IMR-90 (cell line): ENCODE data around the gene KIF18A. TPM values are rescaled to one million over a fixed set of nuclear protein-coding genes. Genes with fewer than 3 reads are reported as not detected.

Experiments
- ATAC-seq: fragments of 200-7000 bp; cut with Tn5 transposase; 2 replicates; pipeline ENCODE4 v1.9.1; 2020; ENCODE audit warnings: low read depth, mild to moderate bottlenecking, moderate library complexity
- BruUV-seq: library from RNA; stranded (reverse); fragments of 400-500 nt; replicated peaks from 2 replicates; lab custom pipeline; 2021; lab: Mats Ljungman, UMichigan
- CTCF ChIA-PET: fragments of 300-600 bp; formaldehyde crosslinking; extraction: SDS; loops from one replicate; lab custom pipeline; 2021; ENCODE audit warnings: antibody characterized with exemption; lab: Yijun Ruan, JAX
- POLR2A ChIA-PET: fragments of 300-600 bp; sonication (Branson Sonifier 250); formaldehyde crosslinking; loops from one replicate; lab custom pipeline; 2022; ENCODE audit warnings: antibody characterized with exemption; ENCODE audit not compliant: unreplicated experiment; lab: Charles Lee
- DNase-seq: peaks from one replicate; pipeline ENCODE4 v3.0.0; 2013
- H2AFZ ChIP-seq: replicated peaks from 2 replicates; pipeline ENCODE3; 2013; ENCODE audit warnings: low read length, mild to moderate bottlenecking; ENCODE audit not compliant: poor library complexity
- H2AK5ac ChIP-seq: 2 replicates; pipeline ENCODE4 v1.6.1; 2013; ENCODE audit warnings: low read depth, low read length, inconsistent platforms
- H2AK9ac ChIP-seq: replicated peaks from 2 replicates; pipeline ENCODE3; 2013; ENCODE audit warnings: mild to moderate bottlenecking, low read depth, low read length, moderate library complexity; ENCODE audit not compliant: poor library complexity
- H2BK120ac ChIP-seq: 2 replicates; pipeline ENCODE4 v1.6.1; 2013; ENCODE audit warnings: low read depth, low read length, inconsistent platforms
- H2BK15ac ChIP-seq: 3 replicates; pipeline ENCODE4 v1.6.1; 2013; ENCODE audit warnings: low read depth, low read length, inconsistent platforms
- H2BK20ac ChIP-seq: 2 replicates; pipeline ENCODE4 v1.6.1; 2013; ENCODE audit warnings: low read depth, mild to moderate bottlenecking, inconsistent platforms, low read length, moderate library complexity
- H2BK5ac ChIP-seq: 2 replicates; pipeline ENCODE4 v1.6.1; 2013; ENCODE audit warnings: mild to moderate bottlenecking, low read depth, low read length, inconsistent platforms; ENCODE audit not compliant: poor library complexity, severe bottlenecking
- H3K14ac ChIP-seq: replicated peaks from 2 replicates; pipeline ENCODE4 v1.6.1; 2013; ENCODE audit warnings: low read depth, low read length, inconsistent platforms
- H3K18ac ChIP-seq: 2 replicates; pipeline ENCODE4 v1.6.1; 2013; ENCODE audit warnings: low read depth, low read length, control low read depth
- H3K23ac ChIP-seq: 2 replicates; pipeline ENCODE4 v1.6.1; 2013; ENCODE audit warnings: low read depth, low read length, inconsistent platforms
- H3K27ac ChIP-seq: 2 replicates; pipeline ENCODE4 v1.5.1; 2013; ENCODE audit warnings: mild to moderate bottlenecking, control low read depth, low read length; ENCODE audit not compliant: insufficient read depth
- H3K27me3 ChIP-seq: 2 replicates; pipeline ENCODE4 v1.6.1; 2013; ENCODE audit warnings: low read length; ENCODE audit not compliant: control insufficient read depth, insufficient read depth
- H3K36me3 ChIP-seq: 2 replicates; pipeline ENCODE4 v1.6.1; 2013; ENCODE audit warnings: low read length, mixed read lengths; ENCODE audit not compliant: control insufficient read depth, insufficient read depth
- H3K4ac ChIP-seq: 2 replicates; pipeline ENCODE4 v1.6.1; 2013; ENCODE audit warnings: low read depth, low read length, inconsistent platforms
- H3K4me1 ChIP-seq: 2 replicates; pipeline ENCODE4 v1.6.1; 2013; ENCODE audit warnings: low read length, mixed read lengths; ENCODE audit not compliant: control insufficient read depth, insufficient read depth
- H3K4me2 ChIP-seq: 2 replicates; pipeline ENCODE4 v1.6.1; 2013; ENCODE audit warnings: low read depth, mild to moderate bottlenecking, control low read depth, low read length, moderate library complexity
- H3K4me3 ChIP-seq: 2 replicates; pipeline ENCODE4 v1.5.1; 2013; ENCODE audit warnings: low read depth, mild to moderate bottlenecking, control low read depth, low read length, moderate library complexity; ENCODE audit not compliant: insufficient read depth
- H3K56ac ChIP-seq: 2 replicates; pipeline ENCODE4 v1.6.1; 2013; ENCODE audit warnings: low read length, inconsistent platforms; ENCODE audit not compliant: insufficient read depth; ENCODE audit errors: extremely low read depth
- H3K79me1 ChIP-seq, 2 experiments: 2 replicates each; pipeline ENCODE4 v1.6.1; 2013; ENCODE audit warnings: low read length in 2 of 2, inconsistent platforms in 1 of 2, low read depth in 1 of 2
- H3K9ac ChIP-seq: 2 replicates; pipeline ENCODE4 v1.6.1; 2013; ENCODE audit warnings: low read depth, low read length, control low read depth
- H3K9me1 ChIP-seq: 2 replicates; pipeline ENCODE4 v1.6.1; 2013; ENCODE audit warnings: low read length, inconsistent platforms; ENCODE audit not compliant: insufficient read depth
- H3K9me3 ChIP-seq: 2 replicates; pipeline ENCODE4 v1.6.1; 2013; ENCODE audit warnings: low read length; ENCODE audit not compliant: control insufficient read depth, insufficient read depth
- H4K20me1 ChIP-seq: 2 replicates; pipeline ENCODE4 v1.6.1; 2013; ENCODE audit warnings: low read length, inconsistent platforms; ENCODE audit not compliant: insufficient read depth
- H4K5ac ChIP-seq: 2 replicates; pipeline ENCODE4 v1.6.1; 2013; ENCODE audit warnings: mild to moderate bottlenecking, low read depth, low read length, control low read depth
- H4K8ac ChIP-seq, 2 experiments: 2 replicates each; pipeline ENCODE4 v1.6.1; 2013; ENCODE audit warnings: low read depth in 2 of 2, low read length in 2 of 2, control low read depth in 1 of 2, inconsistent platforms in 1 of 2
- H4K91ac ChIP-seq: 2 replicates; pipeline ENCODE4 v1.6.1; 2013; ENCODE audit warnings: low read depth, low read length, inconsistent platforms; ENCODE audit not compliant: insufficient read depth
- MAZ ChIP-seq: IDR thresholded peaks from 2 replicates; pipeline ENCODE4 v1.6.1; 2012; ENCODE audit warnings: low read depth, mild to moderate bottlenecking, low read length, improper control_type of control experiment, moderate library complexity, borderline replicate concordance
- MXI1 ChIP-seq: IDR thresholded peaks from 2 replicates; pipeline ENCODE4 v1.6.1; 2012; ENCODE audit warnings: low read depth, mild to moderate bottlenecking, low read length, moderate library complexity, borderline replicate concordance
- POLR2A ChIP-seq: IDR thresholded peaks from 2 replicates; pipeline ENCODE4 v1.6.1; 2012; ENCODE audit warnings: mild to moderate bottlenecking, low read depth, low read length
- RAD21 ChIP-seq: IDR thresholded peaks from 2 replicates; pipeline ENCODE4 v1.6.1; 2012; ENCODE audit warnings: low read length, improper control_type of control experiment
- SMC3 ChIP-seq: fragments of 150-350 bp; IDR thresholded peaks from 2 replicates; pipeline ENCODE4 v1.6.1; 2016; ENCODE audit warnings: low read depth, mild to moderate bottlenecking, antibody characterized with exemption, low read length, moderate library complexity
- WGBS, 2 experiments: methylation state at CpG; one replicate each; pipeline versions ENCODE4 v1.1.5 to v1.1.7; 2013; ENCODE audit warnings: missing lambda C conversion rate in 2 of 2; ENCODE audit not compliant: insufficient read length in 1 of 2; ENCODE audit errors: extremely low coverage in 2 of 2; 5-methylcytosine and 5-hydroxymethylcytosine counted together
- dilution Hi-C: fragments of 300-500 bp; cut with HindIII; formaldehyde crosslinking; loops from one replicate; pipeline ENCODE4 v1.14.3; 2018; ENCODE audit warnings: low sequenced_read_pairs; ENCODE audit not compliant: unreplicated experiment
- in situ Hi-C: fragments of 300-500 bp; cut with MboI; formaldehyde crosslinking; loops from 3 replicates; pipeline ENCODE4 v1.14.3; 2019; ENCODE audit warnings: low sequenced_read_pairs, inconsistent platforms, mixed read lengths
- intact Hi-C: fragments of 100-400 bp; cut with micrococcal nuclease; formaldehyde crosslinking; loops from 2 replicates; pipeline ENCODE4 v1.10.0; 2022
- polyA plus RNA-seq, 3 experiments: library from polyadenylated mRNA; depleted of rRNA; stranded (reverse); fragments of >200 nt; gene quantifications; 2 replicates each; pipeline ENCODE4 v1.2.3, GENCODE V29; 2012; ENCODE audit warnings: low replicate concordance in 1 of 3
- total RNA-seq: library from RNA; depleted of rRNA; stranded (reverse); fragments of >200 nt; gene quantifications from 2 replicates; pipeline ENCODE4 v1.2.3, GENCODE V29; 2012

Gene KIF18A
- total and polyA plus RNA-seq, 2 of the 4 experiments (the other 2 are of a cell fraction): 8.9 to 24.4 TPM

GRCh38 chr11:28110108-28110820 lies 2.3 kb upstream of the KIF18A start:
- Histone ChIP-seq H3K4me2 (peak overlapping the region; percentile 99), H3K27ac (peak overlapping the region; percentile 86), H3K4me3 (peak overlapping the region; percentile 72), H3K36me3 (no peaks in the 10 kb centered on the region; the same call in 1 of the 2 replicates), H4K91ac (peak overlapping the region; percentile 68), H3K9me3 (no peaks in the 10 kb centered on the region), H3K4ac (peak overlapping the region; percentile 61), H3K9ac (peak overlapping the region; percentile 84), H3K9me1 (no peaks in the 10 kb centered on the region), H2BK5ac (peak overlapping the region; percentile 73), H3K14ac (peak overlapping the region; percentile 64), H2BK20ac (no peak overlapping the region), H3K79me1 (peaks cover 0 to 21% of the 10 kb centered on the region in 2 experiments; a peak in 2 of 4 replicates), H3K4me1 (no peaks in the 10 kb centered on the region), H3K23ac (peak overlapping the region; percentile 66), H4K5ac (peak overlapping the region; percentile 84), H2AFZ (peak overlapping the region; percentile 88), H3K18ac (peak overlapping the region; percentile 35), H3K56ac (peak overlapping the region; percentile 92), H3K27me3 (no peaks in the 10 kb centered on the region), H2AK5ac (peak overlapping the region; percentile 23; the same call in 1 of the 2 replicates), H4K20me1 (no peaks in the 10 kb centered on the region), H2AK9ac (peak overlapping the region; percentile 57), H2BK15ac (peak overlapping the region; percentile 40; the same call in 1 of the 3 replicates), H2BK120ac (peak overlapping the region; percentile 52), H4K8ac (peak overlapping the region; percentile 70 to 92)
- POLR2A ChIA-PET: interaction anchor here (0.5 kb wide), 1 partner anchor 52 kb away, joined by 12 read pairs; no protein-coding TSS in a partner anchor
- dilution Hi-C loops (no loop called here), intact Hi-C loops (loop anchor here (1.0 to 5.0 kb wide), 6 partner anchors 388 to 1062 kb away; no protein-coding TSS in a partner anchor), in situ Hi-C loops (no loop called here)
- 0% methylated on average over 4 of the region's 31 CpGs; no CpG with 5 or more reads in 1 of the 2 experiments for WGBS, 2 experiments
- CTCF ChIA-PET: no interaction called here
- TSS peak; percentile 20 for BruUV-seq
- peak; percentile 62 for ATAC-seq
- TF ChIP-seq POLR2A (peak; percentile 77), MXI1 (no peak), SMC3 (peak; percentile 25; the same call in 1 of the 2 replicates), RAD21 (peak; percentile 37), MAZ (peak; percentile 66; the same call in 1 of the 2 replicates)
- DNase-seq: peak; percentile 78
